ENCODE data around the gene EBF4.

EBF4 gene

GRCh38 chr20:2746636-2747265 is 54.2 kb downstream of the EBF4 start:
- no peak for TF ChIP-seq CTCF (IDR thresholded peaks at IDR 0.05; ENCODE audit: low read depth, low read length)
- DNase-seq (ENCODE audit: extremely low read depth, low read depth) = no peak

DNA sequence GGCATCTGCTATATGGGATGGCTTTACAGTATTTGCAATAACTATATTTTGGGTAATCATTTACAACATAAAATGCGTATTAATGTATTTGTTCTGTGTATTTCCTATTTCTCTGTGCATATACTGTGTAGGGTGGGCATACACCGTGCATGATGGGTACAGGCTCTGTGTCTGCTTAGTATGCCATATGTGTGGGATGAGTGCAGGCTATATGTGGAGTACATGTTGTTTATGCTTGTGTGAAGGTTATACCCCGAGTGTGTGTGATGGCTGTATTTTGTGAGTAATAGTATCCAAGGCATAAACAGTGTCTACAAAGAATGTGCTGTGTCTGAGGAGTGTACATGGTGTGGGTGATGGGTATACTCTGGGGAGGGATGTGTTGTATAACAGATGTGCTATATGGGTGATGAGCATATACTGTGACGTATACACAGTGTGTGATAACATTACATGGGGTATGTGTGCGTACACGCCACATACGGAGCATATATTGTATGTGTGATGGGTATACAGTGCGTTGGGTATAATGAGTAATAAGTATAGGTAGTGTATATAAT is 55.2 kb downstream of the EBF4 start:
- TF ChIP-seq CTCF (IDR thresholded peaks at IDR 0.05; ENCODE audit: low read depth, low read length) = no peak

GRCh38 chr20:2748551-2749342 is 56.2 kb downstream of the EBF4 start:
- TF ChIP-seq CTCF (IDR thresholded peaks at IDR 0.05; ENCODE audit: low read depth, low read length) = no peak
- DNase-seq (ENCODE audit: extremely low read depth, low read depth) = no peak

More for the DNA sequence above, 55.2 kb downstream of the EBF4 start:
- no peak for DNase-seq (ENCODE audit: extremely low read depth, low read depth)

DNA sequence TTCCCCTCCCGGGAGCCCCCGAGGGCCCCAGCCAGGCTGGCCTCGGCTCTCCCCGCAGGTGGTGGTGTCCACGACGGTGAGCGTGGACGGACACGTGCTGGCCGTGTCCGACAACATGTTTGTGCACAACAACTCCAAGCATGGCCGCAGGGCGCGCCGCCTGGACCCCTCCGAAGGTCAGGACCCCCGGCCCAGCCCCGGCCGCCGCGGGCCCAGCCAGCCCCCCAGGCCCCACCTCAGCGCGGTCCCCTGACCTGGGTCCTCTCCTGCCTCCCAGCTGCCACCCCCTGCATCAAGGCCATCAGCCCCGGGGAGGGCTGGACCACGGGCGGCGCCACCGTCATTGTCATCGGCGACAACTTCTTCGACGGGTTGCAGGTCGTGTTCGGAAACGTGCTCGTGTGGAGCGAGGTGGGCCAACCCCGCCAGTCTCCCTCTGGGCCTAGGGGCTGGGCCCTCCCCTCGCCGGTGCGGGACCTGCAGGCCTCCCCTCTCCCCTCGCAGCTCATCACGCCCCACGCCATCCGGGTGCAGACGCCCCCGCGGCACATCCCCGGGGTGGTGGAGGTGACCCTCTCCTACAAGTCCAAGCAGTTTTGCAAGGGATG is 56.9 kb downstream of the EBF4 start:
- no peak for TF ChIP-seq CTCF (IDR thresholded peaks at IDR 0.05; ENCODE audit: low read depth, low read length)
- DNase-seq (ENCODE audit: extremely low read depth, low read depth) = no peak

GRCh38 chr20:2749951-2750490 is 57.4 kb downstream of the EBF4 start:
- no peak for DNase-seq (ENCODE audit: extremely low read depth, low read depth)
- no peak for TF ChIP-seq CTCF (IDR thresholded peaks at IDR 0.05; ENCODE audit: low read depth, low read length)

- DNase-seq (ENCODE audit: extremely low read depth, low read depth) = no peak
- no peak for TF ChIP-seq CTCF (IDR thresholded peaks at IDR 0.05; ENCODE audit: low read depth, low read length)
Observed at GRCh38 chr20:2750491-2751251, 58.1 kb downstream of the EBF4 start.
